KMS-11 (cell line): ENCODE measurements around the gene MAN2B2.

Experiments used
- H2AFZ ChIP-seq: fragments of 200-600 bp; sonication (generic); 2 replicates; pipeline ENCODE4 v1.6.1; 2016; ENCODE audit warnings: antibody characterized with exemption, mixed run types, low read depth
- H3K27ac ChIP-seq: fragments of 200-600 bp; sonication (generic); 2 replicates; pipeline ENCODE4 v1.6.1; 2016; ENCODE audit warnings: mild to moderate bottlenecking, mixed run types
- H3K27me3 ChIP-seq: fragments of 200-600 bp; sonication (generic); 2 replicates; pipeline ENCODE4 v1.6.1; 2017; ENCODE audit warnings: mild to moderate bottlenecking, low read depth, mixed run types, moderate library complexity; ENCODE audit not compliant: insufficient read depth
- H3K36me3 ChIP-seq: fragments of 200-600 bp; sonication (generic); 2 replicates; pipeline ENCODE4 v1.6.1; 2017; ENCODE audit warnings: mild to moderate bottlenecking, mixed run types; ENCODE audit not compliant: insufficient read depth
- H3K4me1 ChIP-seq: fragments of 200-600 bp; sonication (generic); 2 replicates; pipeline ENCODE4 v1.6.1; 2016; ENCODE audit warnings: mild to moderate bottlenecking, low read depth, mixed run types; ENCODE audit not compliant: poor library complexity, severe bottlenecking
- H3K4me2 ChIP-seq: fragments of 200-600 bp; sonication (generic); 2 replicates; pipeline ENCODE4 v1.7.0; 2016; ENCODE audit warnings: mild to moderate bottlenecking, mixed run types
- H3K4me3 ChIP-seq: fragments of 200-600 bp; sonication (generic); IDR thresholded peaks from 2 replicates; pipeline ENCODE4 v1.6.1; 2017; ENCODE audit warnings: low read depth, low read length, mixed read lengths; ENCODE audit not compliant: insufficient read depth
- H3K79me2 ChIP-seq: fragments of 200-600 bp; sonication (generic); 2 replicates; pipeline ENCODE4 v1.6.1; 2016; ENCODE audit warnings: low read depth, mixed run types; ENCODE audit not compliant: insufficient read depth
- H3K9ac ChIP-seq: fragments of 200-600 bp; sonication (generic); 2 replicates; pipeline ENCODE4 v1.6.1; 2016; ENCODE audit warnings: mild to moderate bottlenecking, mixed run types
- H4K20me1 ChIP-seq: fragments of 200-600 bp; sonication (generic); 2 replicates; pipeline ENCODE4 v1.6.1; 2016; ENCODE audit warnings: mild to moderate bottlenecking, mixed run types; ENCODE audit not compliant: insufficient read depth
- TF ChIP-seq, protein P1 (sequence below): fragments of 200-600 bp; sonication (generic); conservative IDR thresholded peaks from 2 replicates; pipeline ENCODE4 v1.6.1; 2017; ENCODE audit warnings: low read depth, mild to moderate bottlenecking, antibody characterized with exemption, low read length, moderate library complexity, mixed read lengths

Gene MAN2B2

GRCh38 chr4:6534618-6535328 lies 40.2 kb upstream of the MAN2B2 start:
- Histone ChIP-seq H3K9ac (no peak overlapping the region), H3K4me1 (no peaks in the 10 kb centered on the region), H3K79me2 (no peaks in the 10 kb centered on the region), H3K4me3 (no peak overlapping the region), H2AFZ (no peak overlapping the region), H3K36me3 (no peaks in the 10 kb centered on the region), H4K20me1 (no peaks in the 10 kb centered on the region), H3K27me3 (peaks cover 21% of the 10 kb centered on the region; the same call in 1 of the 2 replicates), H3K27ac (no peak overlapping the region), H3K4me2 (no peak overlapping the region)
- TF ChIP-seq, protein P1, sequence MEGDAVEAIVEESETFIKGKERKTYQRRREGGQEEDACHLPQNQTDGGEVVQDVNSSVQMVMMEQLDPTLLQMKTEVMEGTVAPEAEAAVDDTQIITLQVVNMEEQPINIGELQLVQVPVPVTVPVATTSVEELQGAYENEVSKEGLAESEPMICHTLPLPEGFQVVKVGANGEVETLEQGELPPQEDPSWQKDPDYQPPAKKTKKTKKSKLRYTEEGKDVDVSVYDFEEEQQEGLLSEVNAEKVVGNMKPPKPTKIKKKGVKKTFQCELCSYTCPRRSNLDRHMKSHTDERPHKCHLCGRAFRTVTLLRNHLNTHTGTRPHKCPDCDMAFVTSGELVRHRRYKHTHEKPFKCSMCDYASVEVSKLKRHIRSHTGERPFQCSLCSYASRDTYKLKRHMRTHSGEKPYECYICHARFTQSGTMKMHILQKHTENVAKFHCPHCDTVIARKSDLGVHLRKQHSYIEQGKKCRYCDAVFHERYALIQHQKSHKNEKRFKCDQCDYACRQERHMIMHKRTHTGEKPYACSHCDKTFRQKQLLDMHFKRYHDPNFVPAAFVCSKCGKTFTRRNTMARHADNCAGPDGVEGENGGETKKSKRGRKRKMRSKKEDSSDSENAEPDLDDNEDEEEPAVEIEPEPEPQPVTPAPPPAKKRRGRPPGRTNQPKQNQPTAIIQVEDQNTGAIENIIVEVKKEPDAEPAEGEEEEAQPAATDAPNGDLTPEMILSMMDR = no peak

- H3K79me2 ChIP-seq = no peaks in the 10 kb centered on the region
- no peaks in the 10 kb centered on the region for H3K36me3 ChIP-seq
- H3K4me2 ChIP-seq = no peak overlapping the region
- no peaks in the 10 kb centered on the region for H4K20me1 ChIP-seq
- peaks cover 21% of the 10 kb centered on the region; the same call in 1 of the 2 replicates for H3K27me3 ChIP-seq
- no peaks in the 10 kb centered on the region for H3K4me1 ChIP-seq
- H3K4me3 ChIP-seq = no peak overlapping the region
- H3K9ac ChIP-seq = no peak overlapping the region
- TF ChIP-seq, protein P1 = no peak
- H3K27ac ChIP-seq = no peak overlapping the region
- no peak overlapping the region for H2AFZ ChIP-seq
Observed at GRCh38 chr4:6535329-6535692, 39.7 kb upstream of the MAN2B2 start.

DNA sequence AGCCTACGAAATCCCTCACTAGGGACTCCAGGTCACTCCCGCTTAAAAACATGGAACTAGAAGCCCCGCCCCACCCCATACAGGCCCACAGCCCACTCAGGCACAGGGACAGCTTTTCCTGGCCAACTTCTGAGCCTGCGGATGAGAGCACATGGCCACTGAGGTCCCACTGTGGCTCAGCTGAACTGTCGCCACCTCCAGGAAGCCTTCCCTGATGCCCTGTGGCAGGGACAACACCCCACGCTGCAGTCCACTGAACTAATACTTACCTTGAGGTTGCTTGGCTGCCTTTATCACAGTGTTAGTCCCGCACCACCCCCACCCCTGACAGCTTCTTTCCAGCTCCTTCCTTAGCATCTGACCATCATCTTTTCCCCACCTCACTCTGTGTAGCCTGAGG lies 39.3 kb upstream of the MAN2B2 start:
- Histone ChIP-seq H4K20me1 (no peaks in the 10 kb centered on the region), H2AFZ (no peak overlapping the region), H3K4me3 (no peak overlapping the region), H3K79me2 (no peaks in the 10 kb centered on the region), H3K4me2 (no peak overlapping the region), H3K36me3 (no peaks in the 10 kb centered on the region), H3K27ac (no peak overlapping the region), H3K9ac (no peak overlapping the region), H3K27me3 (peaks cover 21% of the 10 kb centered on the region; the same call in 1 of the 2 replicates), H3K4me1 (no peaks in the 10 kb centered on the region)
- TF ChIP-seq, protein P1 = no peak

DNA sequence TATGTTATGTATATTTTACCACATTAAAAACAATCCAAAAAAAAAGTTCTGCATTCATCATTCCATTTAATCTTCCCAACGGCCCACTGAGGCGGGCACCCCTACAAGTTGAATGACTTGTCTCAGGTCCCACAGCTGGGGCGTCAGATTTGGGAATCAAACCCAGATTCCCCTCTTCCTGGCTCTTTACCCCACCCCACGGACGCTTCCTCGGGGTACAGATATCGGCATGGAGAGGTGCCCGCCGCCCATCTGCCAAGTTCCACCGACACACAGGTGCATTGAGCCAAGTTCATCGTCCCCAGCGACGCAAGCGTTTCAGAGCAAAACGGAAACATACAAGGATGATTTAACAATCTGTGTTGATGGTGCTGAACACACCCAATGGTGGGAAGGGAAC lies 36.9 kb upstream of the MAN2B2 start:
- no peak overlapping the region for H3K4me2 ChIP-seq
- TF ChIP-seq, protein P1 = no peak
- no peak overlapping the region for H2AFZ ChIP-seq
- no peaks in the 10 kb centered on the region for H3K36me3 ChIP-seq
- no peak overlapping the region for H3K27ac ChIP-seq
- no peaks in the 10 kb centered on the region for H3K79me2 ChIP-seq
- no peaks in the 10 kb centered on the region for H4K20me1 ChIP-seq
- H3K9ac ChIP-seq = no peak overlapping the region
- H3K4me3 ChIP-seq = no peak overlapping the region
- no peaks in the 10 kb centered on the region for H3K4me1 ChIP-seq
- H3K27me3 ChIP-seq = peaks cover 11% of the 10 kb centered on the region; the same call in 1 of the 2 replicates
